Measurements from ENCODE around the gene KCNT1. TPM values are rescaled to one million over a fixed set of nuclear protein-coding genes. Genes with fewer than 3 reads are reported as not detected.

KCNT1 gene
- total RNA-seq, 1 donor from 2014 or later = 0.14 TPM

- no peak for DNase-seq (ENCODE audit: low read depth, low spot score)
- no peaks in the 10 kb centered on the region for H3K36me3 Mint-ChIP-seq (ENCODE audit: low read depth)
- H3K27me3 Mint-ChIP-seq (ENCODE audit: low read depth) = peaks cover 37% of the 10 kb centered on the region
- H3K4me3 Mint-ChIP-seq = no peak overlapping the region
- no peaks in the 10 kb centered on the region for H3K9me3 Mint-ChIP-seq
- no peak for TF ChIP-seq CTCF (conservative IDR thresholded peaks at IDR 0.05)
- H3K27ac Mint-ChIP-seq (ENCODE audit: unreplicated experiment) = no peak overlapping the region
- H3K4me1 Mint-ChIP-seq = no peaks in the 10 kb centered on the region
These were observed 17.5 kb downstream of the KCNT1 start for GRCh38 chr9:135719472-135719871.

- DNase-seq (ENCODE audit: low read depth, low spot score) = no peak
- H3K27ac Mint-ChIP-seq (ENCODE audit: unreplicated experiment) = no peak overlapping the region
- H3K9me3 Mint-ChIP-seq = no peaks in the 10 kb centered on the region
- H3K36me3 Mint-ChIP-seq (ENCODE audit: low read depth) = no peaks in the 10 kb centered on the region
- H3K4me3 Mint-ChIP-seq = no peak overlapping the region
- peaks cover 15% of the 10 kb centered on the region for H3K27me3 Mint-ChIP-seq (ENCODE audit: low read depth)
- H3K4me1 Mint-ChIP-seq = no peaks in the 10 kb centered on the region
- no peak for TF ChIP-seq CTCF (conservative IDR thresholded peaks at IDR 0.05)
These were observed 20.4 kb downstream of the KCNT1 start for GRCh38 chr9:135722365-135722764.

GRCh38 chr9:135724186-135724787 lies 22.3 kb downstream of the KCNT1 start:
- no peaks in the 10 kb centered on the region for H3K9me3 Mint-ChIP-seq
- H3K27ac Mint-ChIP-seq (ENCODE audit: unreplicated experiment) = no peak overlapping the region
- no peak for TF ChIP-seq CTCF (conservative IDR thresholded peaks at IDR 0.05)
- peaks cover 14% of the 10 kb centered on the region for H3K27me3 Mint-ChIP-seq (ENCODE audit: low read depth)
- H3K36me3 Mint-ChIP-seq (ENCODE audit: low read depth) = no peaks in the 10 kb centered on the region
- no peak overlapping the region for H3K4me3 Mint-ChIP-seq
- H3K4me1 Mint-ChIP-seq = no peaks in the 10 kb centered on the region
- no peak for DNase-seq (ENCODE audit: low read depth, low spot score)

GRCh38 chr9:135726138-135726853 lies 24.3 kb downstream of the KCNT1 start:
- no peak overlapping the region for H3K4me3 Mint-ChIP-seq
- DNase-seq (ENCODE audit: low read depth, low spot score) = no peak
- no peak for TF ChIP-seq CTCF (conservative IDR thresholded peaks at IDR 0.05)
- no peaks in the 10 kb centered on the region for H3K36me3 Mint-ChIP-seq (ENCODE audit: low read depth)
- H3K9me3 Mint-ChIP-seq = peaks cover 4% of the 10 kb centered on the region
- H3K4me1 Mint-ChIP-seq = no peaks in the 10 kb centered on the region
- H3K27ac Mint-ChIP-seq (ENCODE audit: unreplicated experiment) = no peak overlapping the region
- peaks cover 24% of the 10 kb centered on the region for H3K27me3 Mint-ChIP-seq (ENCODE audit: low read depth)

GRCh38 chr9:135727257-135727875 lies 25.4 kb downstream of the KCNT1 start:
- Mint-ChIP-seq H3K4me3 (no peak overlapping the region), H3K27ac (ENCODE audit: unreplicated experiment) (no peak overlapping the region), H3K4me1 (no peaks in the 10 kb centered on the region), H3K27me3 (ENCODE audit: low read depth) (peaks cover 26% of the 10 kb centered on the region), H3K9me3 (peaks cover 10% of the 10 kb centered on the region), H3K36me3 (ENCODE audit: low read depth) (no peaks in the 10 kb centered on the region)
- TF ChIP-seq CTCF (conservative IDR thresholded peaks at IDR 0.05) = no peak
- no peak for DNase-seq (ENCODE audit: low read depth, low spot score)
